GM21786 (cell line): ENCODE data around the gene STPG2.

Experiments
- ATAC-seq: cut with Tn5 transposase; IDR thresholded peaks from one replicate; pipeline ENCODE4 v1.9.1; 2021; ENCODE audit not compliant: unreplicated experiment

STPG2 gene

DNA sequence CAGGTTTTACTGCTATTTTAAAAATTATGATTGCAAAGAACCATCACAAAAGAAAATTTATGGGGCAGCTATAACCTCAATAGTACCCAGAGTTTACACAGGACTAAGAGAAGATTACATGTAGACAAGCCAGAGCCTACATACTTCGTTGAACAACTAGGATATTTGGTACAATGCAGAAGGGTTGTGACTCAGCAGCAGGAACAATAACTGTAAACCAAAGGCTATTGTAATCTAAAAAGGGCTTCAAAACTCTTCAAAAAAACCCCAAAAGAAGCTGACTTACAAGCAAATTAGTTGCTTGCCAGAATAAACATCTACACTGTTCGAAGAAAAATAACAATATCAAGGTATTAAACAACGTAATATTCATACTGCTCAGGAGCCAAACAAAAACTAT lies 618.0 kb downstream of the STPG2 start:
- ATAC-seq = no peak

DNA sequence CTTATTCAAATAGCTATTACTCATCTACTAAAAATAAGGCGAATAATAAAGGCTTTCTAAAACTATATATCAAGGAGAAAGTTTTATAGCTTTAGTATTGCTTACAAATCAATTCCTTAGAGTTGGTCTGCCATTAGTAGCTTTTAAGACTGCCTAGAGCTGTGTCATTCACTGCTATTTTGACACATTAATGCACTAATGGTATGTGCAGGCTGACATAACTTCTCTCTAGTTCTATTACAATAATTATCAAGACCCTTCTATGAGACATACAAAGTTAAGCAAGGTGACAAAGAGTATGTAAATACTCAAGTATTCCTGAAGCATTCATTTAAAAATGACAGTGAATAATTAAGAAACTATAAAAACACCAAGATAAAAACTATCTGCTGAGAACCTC lies 625.3 kb downstream of the STPG2 start:
- ATAC-seq = no peak

- ATAC-seq = no peak
Observed at GRCh38 chr4:97513917-97514316, 629.4 kb downstream of the STPG2 start.
